ENCODE data around the gene UBAC1.

Gene UBAC1

GRCh38 chr9:135909371-135909770 lies 51.8 kb downstream of the UBAC1 start:
- Histone ChIP-seq H2AFZ (ENCODE audit: low read length) (no peak overlapping the region), H3K9ac (ENCODE audit: low read depth, low read length, poor library complexity, severe bottlenecking) (peak overlapping the region; percentile 82), H3K79me2 (ENCODE audit: insufficient read depth, low read length) (peaks cover 47% of the 10 kb centered on the region), H3K27me3 (ENCODE audit: insufficient read depth, low read length, poor library complexity, severe bottlenecking) (no peaks in the 10 kb centered on the region), H3K9me3 (ENCODE audit: insufficient read depth, low read depth, low read length) (no peaks in the 10 kb centered on the region), H3K4me3 (ENCODE audit: low read length, poor library complexity, severe bottlenecking) (peak overlapping the region; percentile 89), H4K20me1 (ENCODE audit: insufficient read depth, low read length, poor library complexity, severe bottlenecking) (peaks cover 33% of the 10 kb centered on the region), H3K4me2 (ENCODE audit: low read depth, low read length, poor library complexity, severe bottlenecking) (peak overlapping the region; percentile 93), H3K36me3 (ENCODE audit: insufficient read depth, low read length) (no peaks in the 10 kb centered on the region; the same call in 1 of the 2 replicates), H3K4me1 (ENCODE audit: insufficient read depth, low read length, poor library complexity, severe bottlenecking) (peaks cover 41% of the 10 kb centered on the region), H3K9me2 (replicated peaks; ENCODE audit: low read depth, low read length) (no peaks in the 10 kb centered on the region), H3F3A (ENCODE audit: low read depth) (no peaks in the 10 kb centered on the region)
- TF ChIP-seq CTCF (conservative IDR thresholded peaks at IDR 0.05; ENCODE audit: low read length): no peak
- no peak for TF ChIP-seq EZH2phosphoT487 (IDR thresholded peaks at IDR 0.05; ENCODE audit: borderline replicate concordance)

GRCh38 chr9:135908754-135909204 lies 52.4 kb downstream of the UBAC1 start:
- TF ChIP-seq CTCF (conservative IDR thresholded peaks at IDR 0.05; ENCODE audit: low read length) (no peak), EZH2phosphoT487 (IDR thresholded peaks at IDR 0.05; ENCODE audit: borderline replicate concordance) (no peak)
- Histone ChIP-seq H3K4me1 (ENCODE audit: insufficient read depth, low read length, poor library complexity, severe bottlenecking) (peaks cover 47% of the 10 kb centered on the region), H3K79me2 (ENCODE audit: insufficient read depth, low read length) (peaks cover 53% of the 10 kb centered on the region), H3K9me2 (replicated peaks; ENCODE audit: low read depth, low read length) (no peaks in the 10 kb centered on the region), H3K9ac (ENCODE audit: low read depth, low read length, poor library complexity, severe bottlenecking) (peak overlapping the region; percentile 82), H2AFZ (ENCODE audit: low read length) (no peak overlapping the region), H3K4me3 (ENCODE audit: low read length, poor library complexity, severe bottlenecking) (peak overlapping the region; percentile 89), H3F3A (ENCODE audit: low read depth) (no peaks in the 10 kb centered on the region), H3K36me3 (ENCODE audit: insufficient read depth, low read length) (no peaks in the 10 kb centered on the region; the same call in 1 of the 2 replicates), H4K20me1 (ENCODE audit: insufficient read depth, low read length, poor library complexity, severe bottlenecking) (peaks cover 39% of the 10 kb centered on the region), H3K4me2 (ENCODE audit: low read depth, low read length, poor library complexity, severe bottlenecking) (peak overlapping the region; percentile 93), H3K27me3 (ENCODE audit: insufficient read depth, low read length, poor library complexity, severe bottlenecking) (no peaks in the 10 kb centered on the region), H3K9me3 (ENCODE audit: insufficient read depth, low read depth, low read length) (no peaks in the 10 kb centered on the region)

GRCh38 chr9:135908093-135908753 lies 53.0 kb downstream of the UBAC1 start:
- no peaks in the 10 kb centered on the region for H3K36me3 ChIP-seq (ENCODE audit: insufficient read depth, low read length)
- no peaks in the 10 kb centered on the region for H3K9me3 ChIP-seq (ENCODE audit: insufficient read depth, low read depth, low read length)
- H3K79me2 ChIP-seq (ENCODE audit: insufficient read depth, low read length): peaks cover 59% of the 10 kb centered on the region
- no peaks in the 10 kb centered on the region for H3F3A ChIP-seq (ENCODE audit: low read depth)
- no peak for TF ChIP-seq EZH2phosphoT487 (IDR thresholded peaks at IDR 0.05; ENCODE audit: borderline replicate concordance)
- no peak for TF ChIP-seq CTCF (conservative IDR thresholded peaks at IDR 0.05; ENCODE audit: low read length)
- peaks cover 44% of the 10 kb centered on the region for H4K20me1 ChIP-seq (ENCODE audit: insufficient read depth, low read length, poor library complexity, severe bottlenecking)
- H2AFZ ChIP-seq (ENCODE audit: low read length): peak overlapping the region; percentile 92
- H3K27me3 ChIP-seq (ENCODE audit: insufficient read depth, low read length, poor library complexity, severe bottlenecking): no peaks in the 10 kb centered on the region
- peak overlapping the region; percentile 82 for H3K9ac ChIP-seq (ENCODE audit: low read depth, low read length, poor library complexity, severe bottlenecking)
- peak overlapping the region; percentile 93 for H3K4me2 ChIP-seq (ENCODE audit: low read depth, low read length, poor library complexity, severe bottlenecking)
- peaks cover 53% of the 10 kb centered on the region for H3K4me1 ChIP-seq (ENCODE audit: insufficient read depth, low read length, poor library complexity, severe bottlenecking)
- no peaks in the 10 kb centered on the region for H3K9me2 ChIP-seq (replicated peaks; ENCODE audit: low read depth, low read length)
- peak overlapping the region; percentile 89 for H3K4me3 ChIP-seq (ENCODE audit: low read length, poor library complexity, severe bottlenecking)

All from Loucy (cell line).